HCT116 (cell line): ENCODE results near the gene C14orf132. TPM values are rescaled to one million over a fixed set of nuclear protein-coding genes. Genes with fewer than 3 reads are reported as not detected.

Experiments used
- ATAC-seq: fragments of 200-7000 bp; cut with Tn5 transposase; 2 replicates; pipeline ENCODE4 v1.9.1; 2020; ENCODE audit warnings: mild to moderate bottlenecking, moderate library complexity
- BruUV-seq: library from RNA; stranded (reverse); fragments of 400-500 nt; replicated peaks from 2 replicates; lab custom pipeline; 2021; lab: Mats Ljungman, UMichigan
- CTCF ChIA-PET: fragments of 300-600 bp; sonication (Branson Sonifier 250); formaldehyde crosslinking; loops from one replicate; lab custom pipeline; 2021; ENCODE audit warnings: antibody characterized with exemption; lab: Charles Lee
- POLR2A ChIA-PET: fragments of 300-600, 350-600 bp; sonication (Branson Sonifier 250); formaldehyde crosslinking; loops from one replicate; lab custom pipeline; 2021; ENCODE audit warnings: antibody characterized with exemption; lab: Charles Lee
- RAD21 ChIA-PET, 2 experiments: fragments of 300-600 bp; sonication (Branson Sonifier 250); formaldehyde crosslinking; loops; one replicate each; lab custom pipeline; 2023; ENCODE audit warnings: low total read pairs in 2 of 2; ENCODE audit not compliant: uncharacterized antibody in 2 of 2, unreplicated experiment in 2 of 2, low non-redundant PET in 1 of 2; lab: Charles Lee
- DNase-seq: peaks from one replicate; pipeline ENCODE4 v3.0.0-alpha.2; 2010; ENCODE audit warnings: low read depth, low spot score
- H2AFZ ChIP-seq: fragments of 200-600 bp; shearing (Covaris generic), sonication (generic); 2 replicates; pipeline ENCODE4 v1.6.1; 2017; ENCODE audit warnings: low read depth, mixed run types, mixed read lengths, antibody characterized with exemption, low read length; ENCODE audit not compliant: poor library complexity, severe bottlenecking
- H3K27ac ChIP-seq: 2 replicates; pipeline ENCODE4 v1.5.1; 2012; ENCODE audit warnings: low read depth, low read length
- H3K27me3 ChIP-seq: fragments of 200-600 bp; sonication (generic); 2 replicates; pipeline ENCODE4 v1.6.1; 2016; ENCODE audit warnings: mixed run types, low read length, mixed read lengths; ENCODE audit not compliant: insufficient read depth
- H3K36me3 ChIP-seq, 2 experiments: fragments of 200-500 bp in 1 of 2; fragments of 200-600 bp in 1 of 2; sonication (Bioruptor generic) in 1 of 2; sonication (generic) in 1 of 2; 2 replicates each; pipeline versions ENCODE4 v1.5.1 to v1.6.1; 2014 to 2016; ENCODE audit warnings: low read length in 2 of 2, inconsistent platforms in 1 of 2, mixed read lengths in 1 of 2, mixed run types in 1 of 2; ENCODE audit not compliant: insufficient read depth in 2 of 2, control insufficient read depth in 1 of 2
- H3K4me1 ChIP-seq, 2 experiments: fragments of 200-600 bp in 1 of 2; sonication (generic) in 1 of 2; 2 replicates each; pipeline versions ENCODE4 v1.5.1 to v1.6.1; 2012 to 2017; ENCODE audit warnings: low read length in 2 of 2, inconsistent platforms in 1 of 2, mild to moderate bottlenecking in 1 of 2, mixed read lengths in 1 of 2, mixed run types in 1 of 2, moderate library complexity in 1 of 2; ENCODE audit not compliant: insufficient read depth in 2 of 2, control insufficient read depth in 1 of 2
- H3K4me2 ChIP-seq: fragments of 200-600 bp; sonication (generic); 2 replicates; pipeline ENCODE4 v1.6.1; 2017; ENCODE audit warnings: mixed run types, low read length, mixed read lengths
- H3K4me3 ChIP-seq, 2 experiments: fragments of 200-600 bp in 1 of 2; sonication (generic) in 1 of 2; replicated peaks in 1 of 2; 2 replicates each; pipeline ENCODE4 v1.5.1; 2011 to 2016; ENCODE audit warnings: low read length in 2 of 2, control low read depth in 1 of 2, low read depth in 1 of 2, mild to moderate bottlenecking in 1 of 2, mixed read lengths in 1 of 2, mixed run types in 1 of 2
- H3K79me2 ChIP-seq: fragments of 200-600 bp; sonication (generic); 2 replicates; pipeline ENCODE4 v1.6.1; 2017; ENCODE audit warnings: mild to moderate bottlenecking, mixed run types, low read length, moderate library complexity, mixed read lengths; ENCODE audit not compliant: insufficient read depth
- H3K9ac ChIP-seq: fragments of 200-600 bp; sonication (generic); 2 replicates; pipeline ENCODE4 v1.6.1; 2016; ENCODE audit warnings: low read length, mixed read lengths
- H3K9me2 ChIP-seq: fragments of 200-600 bp; sonication (generic), shearing (Covaris generic); 2 replicates; pipeline ENCODE4 v1.6.1; 2017; ENCODE audit warnings: mixed run types, mild to moderate bottlenecking, moderate library complexity; ENCODE audit not compliant: insufficient read depth
- H3K9me3 ChIP-seq, 2 experiments: fragments of 200-500 bp in 1 of 2; fragments of 200-600 bp in 1 of 2; sonication (Bioruptor generic) in 1 of 2; sonication (generic) in 1 of 2; 2 replicates each; pipeline ENCODE4 v1.6.1; 2014 to 2017; ENCODE audit warnings: low read length in 2 of 2, mixed read lengths in 2 of 2, inconsistent platforms in 1 of 2, low read depth in 1 of 2, mild to moderate bottlenecking in 1 of 2, mixed run types in 1 of 2, moderate library complexity in 1 of 2; ENCODE audit not compliant: control insufficient read depth in 1 of 2, insufficient read depth in 1 of 2
- H4K20me1 ChIP-seq: fragments of 200-600 bp; sonication (generic), shearing (Covaris generic); 2 replicates; pipeline ENCODE4 v1.6.1; 2017; ENCODE audit warnings: mixed run types, mild to moderate bottlenecking, moderate library complexity; ENCODE audit not compliant: insufficient read depth
- CBX3 ChIP-seq: IDR thresholded peaks from 2 replicates; pipeline ENCODE4 v1.6.1; 2012; ENCODE audit warnings: low read depth
- CEBPB ChIP-seq: IDR thresholded peaks from 2 replicates; pipeline ENCODE4 v1.6.1; 2012; ENCODE audit warnings: low read depth
- CTCF ChIP-seq, 3 experiments: fragments of 200-600 bp in 1 of 3; sonication (generic) in 1 of 3; IDR thresholded peaks in 2 of 3; conservative IDR thresholded peaks in 1 of 3; 2 replicates each; pipeline ENCODE4 v1.5.1; 2012 to 2017; ENCODE audit warnings: low read depth in 2 of 3, low read length in 2 of 3, antibody characterized with exemption in 1 of 3, borderline replicate concordance in 1 of 3, control low read depth in 1 of 3, mild to moderate bottlenecking in 1 of 3, mixed read lengths in 1 of 3, mixed run types in 1 of 3, moderate library complexity in 1 of 3; ENCODE audit not compliant: insufficient read depth in 1 of 3
- JUND ChIP-seq: IDR thresholded peaks from 2 replicates; pipeline ENCODE4 v1.6.1; 2012
- POLR2A ChIP-seq: IDR thresholded peaks from 2 replicates; pipeline ENCODE4 v1.7.0; 2011; ENCODE audit warnings: borderline replicate concordance; ENCODE audit not compliant: insufficient read depth, insufficient read length; ENCODE audit errors: extremely low read depth
- SIN3A ChIP-seq: IDR thresholded peaks from 2 replicates; pipeline ENCODE4 v1.6.1; 2012; ENCODE audit warnings: low read depth
- SRF ChIP-seq: IDR thresholded peaks from 2 replicates; pipeline ENCODE4 v1.6.1; 2012; ENCODE audit warnings: low read depth
- YY1 ChIP-seq: IDR thresholded peaks from 2 replicates; pipeline ENCODE4 v1.6.1; 2011; ENCODE audit warnings: low read length, low read depth, moderate library complexity, mild to moderate bottlenecking; ENCODE audit not compliant: insufficient replicate concordance; ENCODE audit errors: extremely low read depth
- ZFX ChIP-seq: fragments of 450-650 bp; IDR thresholded peaks from 2 replicates; pipeline ENCODE4 v1.6.1; 2017
- intact Hi-C: fragments of 100-400 bp; cut with micrococcal nuclease; formaldehyde crosslinking; loops from 2 replicates; pipeline ENCODE4 v1.10.0; 2022
- total RNA-seq: library from RNA; stranded (reverse); gene quantifications from one replicate; pipeline ENCODE4 v1.2.1, GENCODE V29; 2021; ENCODE audit not compliant: unreplicated experiment

The C14orf132 gene
- total RNA-seq, 1 experiment from 2014 or later, result 3.4 TPM

- no TSS peak for BruUV-seq
- CTCF ChIA-PET, result no interaction called here
- Histone ChIP-seq H4K20me1 (no peaks in the 10 kb centered on the region), H2AFZ (no peak overlapping the region), H3K27me3 (no peaks in the 10 kb centered on the region), H3K4me1 (no peaks in the 10 kb centered on the region), H3K4me2 (no peak overlapping the region), H3K9me3 (no peaks in the 10 kb centered on the region), H3K9me2 (no peaks in the 10 kb centered on the region), H3K36me3 (no peaks in the 10 kb centered on the region), H3K9ac (no peak overlapping the region), H3K79me2 (no peaks in the 10 kb centered on the region), H3K4me3 (no peak overlapping the region), H3K27ac (no peak overlapping the region)
- DNase-seq (no peak), ATAC-seq (no peak)
- POLR2A ChIA-PET, result no interaction called here
- RAD21 ChIA-PET, result no interaction called here
- intact Hi-C loops, result no loop called here
- no peak for TF ChIP-seq CTCF (IDR thresholded peaks at IDR 0.05 in 2 of 3, conservative IDR thresholded peaks at IDR 0.05 in 1 of 3; ENCODE audit: borderline replicate concordance in 1 of 3, insufficient read depth in 1 of 3, low read depth in 2 of 3, low read length in 2 of 3)
- TF ChIP-seq SRF, result no peak
- no peak for TF ChIP-seq ZFX
- no peak for TF ChIP-seq JUND
- TF ChIP-seq CEBPB, result no peak
- no peak for TF ChIP-seq YY1
- no peak for TF ChIP-seq SIN3A
- TF ChIP-seq POLR2A, result no peak
- no peak for TF ChIP-seq CBX3
These were observed 20.5 kb downstream of the C14orf132 start for GRCh38 chr14:96059519-96060135.
